GM23338 (cell line): ENCODE measurements around the gene GSG1L. TPM values are rescaled to one million over a fixed set of nuclear protein-coding genes. Genes with fewer than 3 reads are reported as not detected.

ENCODE experiments used
- ATAC-seq: fragments of 200-7000 bp; cut with Tn5 transposase; 3 replicates; pipeline ENCODE4 v1.9.1; 2020
- DNase-seq: peaks from one replicate; pipeline ENCODE4 v3.0.0-alpha.2; 2015; ENCODE audit warnings: low spot score
- H2AFZ ChIP-seq: fragments of 200-600 bp; sonication (generic); 2 replicates; pipeline ENCODE4 v1.8.0; 2016; ENCODE audit warnings: antibody characterized with exemption, mild to moderate bottlenecking, moderate library complexity
- H3F3A ChIP-seq: fragments of 200-600 bp; sonication (generic); replicated peaks from 2 replicates; pipeline ENCODE4 v1.8.0; 2017; ENCODE audit warnings: antibody characterized with exemption, mixed run types, low read depth
- H3K27ac ChIP-seq: fragments of 200-600 bp; sonication (generic); 2 replicates; pipeline ENCODE4 v1.6.1; 2016; ENCODE audit warnings: low read depth
- H3K27me3 ChIP-seq: fragments of 200-600 bp; sonication (generic); 2 replicates; pipeline ENCODE4 v1.8.0; 2016; ENCODE audit warnings: mild to moderate bottlenecking, mixed run types, moderate library complexity; ENCODE audit not compliant: insufficient read depth
- H3K36me3 ChIP-seq: fragments of 200-600 bp; sonication (generic); 2 replicates; pipeline ENCODE4 v1.8.0; 2016; ENCODE audit warnings: mild to moderate bottlenecking; ENCODE audit not compliant: insufficient read depth
- H3K4me1 ChIP-seq: fragments of 200-600 bp; sonication (generic); 2 replicates; pipeline ENCODE4 v1.8.0; 2016; ENCODE audit warnings: mild to moderate bottlenecking, moderate library complexity; ENCODE audit not compliant: insufficient read depth
- H3K4me2 ChIP-seq: fragments of 200-600 bp; sonication (generic); 2 replicates; pipeline ENCODE4 v1.7.1; 2017; ENCODE audit warnings: mixed run types
- H3K4me3 ChIP-seq: fragments of 200-600 bp; sonication (generic); 2 replicates; pipeline ENCODE4 v1.6.1; 2016; ENCODE audit warnings: mixed run types
- H3K79me2 ChIP-seq: fragments of 200-600 bp; sonication (generic); replicated peaks from 2 replicates; pipeline ENCODE4 v1.8.0; 2017; ENCODE audit warnings: mild to moderate bottlenecking; ENCODE audit not compliant: insufficient read depth
- H3K9me2 ChIP-seq: fragments of 200-600 bp; sonication (generic); 2 replicates; pipeline ENCODE4 v1.8.0; 2017; ENCODE audit not compliant: insufficient read depth
- H4K20me1 ChIP-seq: fragments of 200-600 bp; sonication (generic); replicated peaks from 2 replicates; pipeline ENCODE4 v1.8.0; 2017; ENCODE audit warnings: mild to moderate bottlenecking; ENCODE audit not compliant: insufficient read depth
- H3K27ac Mint-ChIP-seq: 2 replicates; pipeline ENCODE4 v1.8.0; 2020; ENCODE audit warnings: inconsistent platforms, mild to moderate bottlenecking, moderate library complexity, mixed read lengths
- H3K27me3 Mint-ChIP-seq: 3 replicates; pipeline ENCODE4 v1.8.0; 2022; ENCODE audit warnings: low read depth, mild to moderate bottlenecking, moderate library complexity, mixed read lengths, inconsistent platforms; ENCODE audit not compliant: insufficient read depth, poor library complexity
- H3K36me3 Mint-ChIP-seq: 3 replicates; pipeline ENCODE4 v1.8.0; 2021; ENCODE audit warnings: low read depth, mild to moderate bottlenecking, inconsistent platforms, moderate library complexity, mixed read lengths
- H3K4me1 Mint-ChIP-seq: 3 replicates; pipeline ENCODE4 v1.8.0; 2020; ENCODE audit warnings: mild to moderate bottlenecking, inconsistent platforms, mixed read lengths
- H3K4me3 Mint-ChIP-seq: 3 replicates; pipeline ENCODE4 v1.8.0; 2021; ENCODE audit warnings: moderate library complexity, mild to moderate bottlenecking, inconsistent platforms, mixed read lengths
- H3K9me3 Mint-ChIP-seq: 3 replicates; pipeline ENCODE4 v1.8.0; 2020; ENCODE audit warnings: moderate library complexity, mild to moderate bottlenecking, inconsistent platforms, mixed read lengths
- CREB1 ChIP-seq: fragments of 250-450 bp; sonication (Bioruptor Pico); IDR thresholded peaks from 2 replicates; pipeline ENCODE4 v1.5.0; 2020; ENCODE audit warnings: low read depth, mild to moderate bottlenecking, moderate library complexity
- EZH2phosphoT487 ChIP-seq: fragments of 200-600 bp; sonication (generic); IDR thresholded peaks from one replicate; pipeline ENCODE4 v1.8.1; 2018; ENCODE audit warnings: antibody characterized with exemption; ENCODE audit not compliant: unreplicated experiment
- POLR2AphosphoS5 ChIP-seq: IDR thresholded peaks from 2 replicates; pipeline ENCODE4 v1.6.1; 2016; ENCODE audit warnings: antibody characterized with exemption, low read depth
- ZNF114 ChIP-seq: fragments of 250-450 bp; sonication (Bioruptor Pico); IDR thresholded peaks from 2 replicates; pipeline ENCODE4 v1.5.0; 2020; ENCODE audit warnings: mild to moderate bottlenecking, moderate library complexity
- polyA plus RNA-seq: library from polyadenylated mRNA; unstranded; fragments of >200 nt; fragmentation: Nextera tagmentation; extraction: Ambion mirVana; gene quantifications from 2 replicates; pipeline ENCODE4 v1.2.1, GENCODE V29; 2016
- total RNA-seq: library from RNA; depleted of rRNA; stranded (reverse); fragments of >200 nt; shearing (Covaris generic); gene quantifications from 2 replicates; pipeline ENCODE4 v1.2.3, GENCODE V29; 2014
- TF ChIP-seq, protein P1 (sequence below), 2 experiments: fragments of 200-600 bp in 1 of 2; sonication (generic) in 1 of 2; conservative IDR thresholded peaks; 2 replicates each; pipeline versions ENCODE4 v1.5.1 to v1.6.1; 2016 to 2017; ENCODE audit warnings: antibody characterized with exemption in 2 of 2, low read depth in 2 of 2, mild to moderate bottlenecking in 2 of 2, moderate library complexity in 1 of 2
- TF ChIP-seq, protein P2 (sequence below): fragments of 250-450 bp; sonication (Bioruptor Pico); IDR thresholded peaks from 2 replicates; pipeline ENCODE4 v1.5.0; 2020; ENCODE audit warnings: mild to moderate bottlenecking, moderate library complexity
- TF ChIP-seq, protein P3 (sequence below): IDR thresholded peaks from one replicate; pipeline ENCODE4 v1.6.1; 2018; ENCODE audit warnings: antibody characterized with exemption; ENCODE audit not compliant: unreplicated experiment

GSG1L gene
- total and polyA plus RNA-seq, 2 experiments from 2014 or later, result 0.36 to 0.63 TPM

DNA sequence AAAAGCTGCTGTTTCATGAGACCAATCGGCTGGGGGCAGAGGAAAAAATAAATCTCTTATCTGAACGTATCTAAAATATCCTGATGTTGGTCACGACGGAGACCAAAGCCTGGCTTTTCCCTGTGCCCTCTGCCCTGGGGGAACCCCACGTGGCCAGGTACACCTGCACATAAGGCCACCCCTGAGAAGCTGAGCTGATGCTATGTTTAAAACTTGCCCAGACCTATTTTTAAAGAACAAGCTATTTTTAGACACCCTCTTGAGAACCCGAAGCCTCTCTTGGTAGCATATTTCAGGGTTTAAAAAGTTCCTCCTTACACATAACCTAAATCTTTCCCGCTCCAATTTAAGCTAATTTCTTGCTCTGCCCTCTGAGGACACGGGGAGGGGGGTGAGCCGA, 210.4 kb downstream of the GSG1L start (continued):
- TF ChIP-seq CREB1 (CRISPR knock-in tag), result no peak

DNA sequence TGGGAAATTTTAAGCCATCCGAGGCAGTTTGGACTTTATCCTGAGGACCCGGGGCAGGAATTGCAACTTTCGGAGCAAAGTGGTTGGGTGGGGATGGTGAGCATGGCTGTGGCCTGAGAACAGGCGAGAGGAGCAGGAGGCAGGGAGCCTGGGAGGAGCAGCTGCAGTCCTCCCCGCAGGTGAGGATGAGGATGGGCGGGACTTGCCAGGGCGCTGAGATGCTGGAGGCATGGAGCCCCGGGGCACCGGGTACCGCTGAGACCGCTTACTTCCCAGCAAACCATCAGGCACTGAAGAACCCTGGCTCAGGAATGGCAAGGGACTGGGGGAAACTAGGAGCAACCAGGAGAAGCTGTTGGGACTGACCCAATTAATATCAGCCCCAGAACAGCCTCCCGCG, 210.8 kb downstream of the GSG1L start:
- Histone ChIP-seq H3K9me2 (no peaks in the 10 kb centered on the region), H3F3A (no peaks in the 10 kb centered on the region), H2AFZ (no peak overlapping the region), H3K36me3 (no peaks in the 10 kb centered on the region), H3K79me2 (no peaks in the 10 kb centered on the region), H3K4me2 (no peak overlapping the region), H3K4me1 (peaks cover 9% of the 10 kb centered on the region; the same call in 1 of the 2 replicates), H3K27ac (no peak overlapping the region), H3K27me3 (no peaks in the 10 kb centered on the region), H3K4me3 (no peak overlapping the region), H4K20me1 (no peaks in the 10 kb centered on the region)
- no peak overlapping the region for H3K27ac Mint-ChIP-seq
- no peaks in the 10 kb centered on the region; the same call in 2 of the 3 replicates for H3K36me3 Mint-ChIP-seq
- no peak overlapping the region for H3K4me3 Mint-ChIP-seq
- DNase-seq, result no peak
- ATAC-seq, result no peak
- TF ChIP-seq ZNF114 (CRISPR knock-in tag) (no peak), POLR2AphosphoS5 (no peak), CREB1 (CRISPR knock-in tag) (no peak), EZH2phosphoT487 (no peak)
- TF ChIP-seq, protein P1, sequence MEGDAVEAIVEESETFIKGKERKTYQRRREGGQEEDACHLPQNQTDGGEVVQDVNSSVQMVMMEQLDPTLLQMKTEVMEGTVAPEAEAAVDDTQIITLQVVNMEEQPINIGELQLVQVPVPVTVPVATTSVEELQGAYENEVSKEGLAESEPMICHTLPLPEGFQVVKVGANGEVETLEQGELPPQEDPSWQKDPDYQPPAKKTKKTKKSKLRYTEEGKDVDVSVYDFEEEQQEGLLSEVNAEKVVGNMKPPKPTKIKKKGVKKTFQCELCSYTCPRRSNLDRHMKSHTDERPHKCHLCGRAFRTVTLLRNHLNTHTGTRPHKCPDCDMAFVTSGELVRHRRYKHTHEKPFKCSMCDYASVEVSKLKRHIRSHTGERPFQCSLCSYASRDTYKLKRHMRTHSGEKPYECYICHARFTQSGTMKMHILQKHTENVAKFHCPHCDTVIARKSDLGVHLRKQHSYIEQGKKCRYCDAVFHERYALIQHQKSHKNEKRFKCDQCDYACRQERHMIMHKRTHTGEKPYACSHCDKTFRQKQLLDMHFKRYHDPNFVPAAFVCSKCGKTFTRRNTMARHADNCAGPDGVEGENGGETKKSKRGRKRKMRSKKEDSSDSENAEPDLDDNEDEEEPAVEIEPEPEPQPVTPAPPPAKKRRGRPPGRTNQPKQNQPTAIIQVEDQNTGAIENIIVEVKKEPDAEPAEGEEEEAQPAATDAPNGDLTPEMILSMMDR (conservative IDR thresholded peaks at IDR 0.05; ENCODE audit: low read depth in 2 of 2), result no peak
- TF ChIP-seq, protein P2, sequence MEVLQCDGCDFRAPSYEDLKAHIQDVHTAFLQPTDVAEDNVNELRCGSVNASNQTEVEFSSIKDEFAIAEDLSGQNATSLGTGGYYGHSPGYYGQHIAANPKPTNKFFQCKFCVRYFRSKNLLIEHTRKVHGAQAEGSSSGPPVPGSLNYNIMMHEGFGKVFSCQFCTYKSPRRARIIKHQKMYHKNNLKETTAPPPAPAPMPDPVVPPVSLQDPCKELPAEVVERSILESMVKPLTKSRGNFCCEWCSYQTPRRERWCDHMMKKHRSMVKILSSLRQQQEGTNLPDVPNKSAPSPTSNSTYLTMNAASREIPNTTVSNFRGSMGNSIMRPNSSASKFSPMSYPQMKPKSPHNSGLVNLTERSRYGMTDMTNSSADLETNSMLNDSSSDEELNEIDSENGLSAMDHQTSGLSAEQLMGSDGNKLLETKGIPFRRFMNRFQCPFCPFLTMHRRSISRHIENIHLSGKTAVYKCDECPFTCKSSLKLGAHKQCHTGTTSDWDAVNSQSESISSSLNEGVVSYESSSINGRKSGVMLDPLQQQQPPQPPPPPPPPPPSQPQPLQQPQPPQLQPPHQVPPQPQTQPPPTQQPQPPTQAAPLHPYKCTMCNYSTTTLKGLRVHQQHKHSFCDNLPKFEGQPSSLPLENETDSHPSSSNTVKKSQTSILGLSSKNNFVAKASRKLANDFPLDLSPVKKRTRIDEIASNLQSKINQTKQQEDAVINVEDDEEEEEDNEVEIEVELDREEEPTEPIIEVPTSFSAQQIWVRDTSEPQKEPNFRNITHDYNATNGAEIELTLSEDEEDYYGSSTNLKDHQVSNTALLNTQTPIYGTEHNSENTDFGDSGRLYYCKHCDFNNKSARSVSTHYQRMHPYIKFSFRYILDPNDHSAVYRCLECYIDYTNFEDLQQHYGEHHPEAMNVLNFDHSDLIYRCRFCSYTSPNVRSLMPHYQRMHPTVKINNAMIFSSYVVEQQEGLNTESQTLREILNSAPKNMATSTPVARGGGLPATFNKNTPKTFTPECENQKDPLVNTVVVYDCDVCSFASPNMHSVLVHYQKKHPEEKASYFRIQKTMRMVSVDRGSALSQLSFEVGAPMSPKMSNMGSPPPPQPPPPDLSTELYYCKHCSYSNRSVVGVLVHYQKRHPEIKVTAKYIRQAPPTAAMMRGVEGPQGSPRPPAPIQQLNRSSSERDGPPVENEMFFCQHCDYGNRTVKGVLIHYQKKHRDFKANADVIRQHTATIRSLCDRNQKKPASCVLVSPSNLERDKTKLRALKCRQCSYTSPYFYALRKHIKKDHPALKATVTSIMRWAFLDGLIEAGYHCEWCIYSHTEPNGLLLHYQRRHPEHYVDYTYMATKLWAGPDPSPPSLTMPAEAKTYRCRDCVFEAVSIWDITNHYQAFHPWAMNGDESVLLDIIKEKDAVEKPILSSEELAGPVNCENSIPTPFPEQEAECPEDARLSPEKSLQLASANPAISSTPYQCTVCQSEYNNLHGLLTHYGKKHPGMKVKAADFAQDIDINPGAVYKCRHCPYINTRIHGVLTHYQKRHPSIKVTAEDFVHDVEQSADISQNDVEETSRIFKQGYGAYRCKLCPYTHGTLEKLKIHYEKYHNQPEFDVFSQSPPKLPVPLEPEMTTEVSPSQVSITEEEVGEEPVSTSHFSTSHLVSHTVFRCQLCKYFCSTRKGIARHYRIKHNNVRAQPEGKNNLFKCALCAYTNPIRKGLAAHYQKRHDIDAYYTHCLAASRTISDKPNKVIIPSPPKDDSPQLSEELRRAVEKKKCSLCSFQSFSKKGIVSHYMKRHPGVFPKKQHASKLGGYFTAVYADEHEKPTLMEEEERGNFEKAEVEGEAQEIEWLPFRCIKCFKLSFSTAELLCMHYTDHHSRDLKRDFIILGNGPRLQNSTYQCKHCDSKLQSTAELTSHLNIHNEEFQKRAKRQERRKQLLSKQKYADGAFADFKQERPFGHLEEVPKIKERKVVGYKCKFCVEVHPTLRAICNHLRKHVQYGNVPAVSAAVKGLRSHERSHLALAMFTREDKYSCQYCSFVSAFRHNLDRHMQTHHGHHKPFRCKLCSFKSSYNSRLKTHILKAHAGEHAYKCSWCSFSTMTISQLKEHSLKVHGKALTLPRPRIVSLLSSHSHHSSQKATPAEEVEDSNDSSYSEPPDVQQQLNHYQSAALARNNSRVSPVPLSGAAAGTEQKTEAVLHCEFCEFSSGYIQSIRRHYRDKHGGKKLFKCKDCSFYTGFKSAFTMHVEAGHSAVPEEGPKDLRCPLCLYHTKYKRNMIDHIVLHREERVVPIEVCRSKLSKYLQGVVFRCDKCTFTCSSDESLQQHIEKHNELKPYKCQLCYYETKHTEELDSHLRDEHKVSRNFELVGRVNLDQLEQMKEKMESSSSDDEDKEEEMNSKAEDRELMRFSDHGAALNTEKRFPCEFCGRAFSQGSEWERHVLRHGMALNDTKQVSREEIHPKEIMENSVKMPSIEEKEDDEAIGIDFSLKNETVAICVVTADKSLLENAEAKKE (CRISPR knock-in tag), result no peak
- TF ChIP-seq, protein P3, sequence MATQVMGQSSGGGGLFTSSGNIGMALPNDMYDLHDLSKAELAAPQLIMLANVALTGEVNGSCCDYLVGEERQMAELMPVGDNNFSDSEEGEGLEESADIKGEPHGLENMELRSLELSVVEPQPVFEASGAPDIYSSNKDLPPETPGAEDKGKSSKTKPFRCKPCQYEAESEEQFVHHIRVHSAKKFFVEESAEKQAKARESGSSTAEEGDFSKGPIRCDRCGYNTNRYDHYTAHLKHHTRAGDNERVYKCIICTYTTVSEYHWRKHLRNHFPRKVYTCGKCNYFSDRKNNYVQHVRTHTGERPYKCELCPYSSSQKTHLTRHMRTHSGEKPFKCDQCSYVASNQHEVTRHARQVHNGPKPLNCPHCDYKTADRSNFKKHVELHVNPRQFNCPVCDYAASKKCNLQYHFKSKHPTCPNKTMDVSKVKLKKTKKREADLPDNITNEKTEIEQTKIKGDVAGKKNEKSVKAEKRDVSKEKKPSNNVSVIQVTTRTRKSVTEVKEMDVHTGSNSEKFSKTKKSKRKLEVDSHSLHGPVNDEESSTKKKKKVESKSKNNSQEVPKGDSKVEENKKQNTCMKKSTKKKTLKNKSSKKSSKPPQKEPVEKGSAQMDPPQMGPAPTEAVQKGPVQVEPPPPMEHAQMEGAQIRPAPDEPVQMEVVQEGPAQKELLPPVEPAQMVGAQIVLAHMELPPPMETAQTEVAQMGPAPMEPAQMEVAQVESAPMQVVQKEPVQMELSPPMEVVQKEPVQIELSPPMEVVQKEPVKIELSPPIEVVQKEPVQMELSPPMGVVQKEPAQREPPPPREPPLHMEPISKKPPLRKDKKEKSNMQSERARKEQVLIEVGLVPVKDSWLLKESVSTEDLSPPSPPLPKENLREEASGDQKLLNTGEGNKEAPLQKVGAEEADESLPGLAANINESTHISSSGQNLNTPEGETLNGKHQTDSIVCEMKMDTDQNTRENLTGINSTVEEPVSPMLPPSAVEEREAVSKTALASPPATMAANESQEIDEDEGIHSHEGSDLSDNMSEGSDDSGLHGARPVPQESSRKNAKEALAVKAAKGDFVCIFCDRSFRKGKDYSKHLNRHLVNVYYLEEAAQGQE, result no peak
- H3K27me3 Mint-ChIP-seq, result peaks cover 8% of the 10 kb centered on the region
- peaks cover 16% of the 10 kb centered on the region for H3K4me1 Mint-ChIP-seq
- no peaks in the 10 kb centered on the region; the same call in 2 of the 3 replicates for H3K9me3 Mint-ChIP-seq
